Stimulated activated CD8-positive, alpha-beta memory T cell treated with anti-CD3 and anti-CD28 coated beads, Interleukin-4, amount 100 ng/mL, for 48 hours (primary cell): ENCODE results near the gene DLX1.
"Not testable (repeated sequence)": the region's sequence is repeated elsewhere in the genome, so short reads cannot be mapped to it uniquely, and the experiment has no call there.

ENCODE experiments used
- DNase-seq: peaks from one replicate; pipeline ENCODE4 v3.0.0-alpha.2; 2020

Gene DLX1

GRCh38 chr2:172085460-172086159 lies at the start of gene DLX1:
Gene DLX1 (plus strand): TSS chr2:172085507. CDS start chr2:172085678, 171 bp downstream.
- DNase-seq = no peak

- DNase-seq = no peak
Measured at GRCh38 chr2:172038121-172038520, 47.2 kb upstream of the DLX1 start.

- no peak for DNase-seq
Measured at GRCh38 chr2:172038604-172039003, 46.7 kb upstream of the DLX1 start.

GRCh38 chr2:172039011-172039704 lies 46.1 kb upstream of the DLX1 start:
- DNase-seq = no peak

GRCh38 chr2:172040311-172040710 lies 45.0 kb upstream of the DLX1 start:
- no peak for DNase-seq

- DNase-seq = no peak
Measured at GRCh38 chr2:172046080-172046678, 39.1 kb upstream of the DLX1 start.

GRCh38 chr2:172046866-172047565 lies 38.3 kb upstream of the DLX1 start:
- no peak for DNase-seq

GRCh38 chr2:172047566-172048507 lies 37.5 kb upstream of the DLX1 start:
- DNase-seq = no peak

GRCh38 chr2:172048508-172049503 lies 36.5 kb upstream of the DLX1 start:
- no peak for DNase-seq

- no peak for DNase-seq
Measured at GRCh38 chr2:172049567-172050120, 35.7 kb upstream of the DLX1 start.

- no peak for DNase-seq
Measured at GRCh38 chr2:172050479-172051125, 34.7 kb upstream of the DLX1 start.

GRCh38 chr2:172052000-172052983 lies 33.0 kb upstream of the DLX1 start:
- no peak for DNase-seq

- DNase-seq = no peak
Measured at GRCh38 chr2:172053486-172053885, 31.8 kb upstream of the DLX1 start.

- DNase-seq = no peak
Measured at GRCh38 chr2:172056293-172056692, 29.0 kb upstream of the DLX1 start.

- no peak for DNase-seq
Measured at GRCh38 chr2:172058660-172059059, 26.6 kb upstream of the DLX1 start.

- DNase-seq = not testable (repeated sequence)
Measured at GRCh38 chr2:172060118-172060517, 25.2 kb upstream of the DLX1 start.

- no peak for DNase-seq
Measured at GRCh38 chr2:172062402-172063004, 22.8 kb upstream of the DLX1 start.

GRCh38 chr2:172063446-172063845 lies 21.9 kb upstream of the DLX1 start:
- no peak for DNase-seq
